NT2/D1 (cell line): ENCODE measurements around the gene MUTYH.

Source experiments
- DNase-seq: peaks from one replicate; pipeline ENCODE4 v3.0.0-alpha.2; 2011; ENCODE audit warnings: low read depth, low spot score
- H3K27me3 ChIP-seq: 2 replicates; pipeline ENCODE4 v1.6.0; 2011; ENCODE audit warnings: mild to moderate bottlenecking; ENCODE audit not compliant: insufficient read length, insufficient read depth
- H3K36me3 ChIP-seq: 2 replicates; pipeline ENCODE4 v1.6.1; 2011; ENCODE audit warnings: mild to moderate bottlenecking, low read length, mixed read lengths; ENCODE audit not compliant: insufficient read depth, insufficient read length
- H3K4me1 ChIP-seq: 2 replicates; pipeline ENCODE4 v1.5.1; 2011; ENCODE audit not compliant: insufficient read depth, insufficient read length
- H3K4me3 ChIP-seq: 2 replicates; pipeline ENCODE4 v1.5.1; 2011; ENCODE audit warnings: low read depth; ENCODE audit not compliant: insufficient read length
- H3K9ac ChIP-seq: 2 replicates; pipeline ENCODE4 v1.6.0; 2011; ENCODE audit warnings: low read depth; ENCODE audit not compliant: insufficient read length
- H3K9me3 ChIP-seq: 2 replicates; pipeline ENCODE4 v1.5.1; 2011; ENCODE audit warnings: mild to moderate bottlenecking, low read length; ENCODE audit not compliant: insufficient read depth
- SUZ12 ChIP-seq: IDR thresholded peaks from 2 replicates; pipeline ENCODE4 v1.6.1; 2011; ENCODE audit not compliant: insufficient read length, insufficient read depth; ENCODE audit errors: extremely low read depth
- YY1 ChIP-seq: IDR thresholded peaks from 2 replicates; pipeline ENCODE4 v1.6.1; 2011; ENCODE audit not compliant: insufficient read length, insufficient read depth
- ZNF274 ChIP-seq: IDR thresholded peaks from 2 replicates; pipeline ENCODE4 v1.6.1; 2011; ENCODE audit warnings: mild to moderate bottlenecking, low read depth, low read length

MUTYH gene

DNA sequence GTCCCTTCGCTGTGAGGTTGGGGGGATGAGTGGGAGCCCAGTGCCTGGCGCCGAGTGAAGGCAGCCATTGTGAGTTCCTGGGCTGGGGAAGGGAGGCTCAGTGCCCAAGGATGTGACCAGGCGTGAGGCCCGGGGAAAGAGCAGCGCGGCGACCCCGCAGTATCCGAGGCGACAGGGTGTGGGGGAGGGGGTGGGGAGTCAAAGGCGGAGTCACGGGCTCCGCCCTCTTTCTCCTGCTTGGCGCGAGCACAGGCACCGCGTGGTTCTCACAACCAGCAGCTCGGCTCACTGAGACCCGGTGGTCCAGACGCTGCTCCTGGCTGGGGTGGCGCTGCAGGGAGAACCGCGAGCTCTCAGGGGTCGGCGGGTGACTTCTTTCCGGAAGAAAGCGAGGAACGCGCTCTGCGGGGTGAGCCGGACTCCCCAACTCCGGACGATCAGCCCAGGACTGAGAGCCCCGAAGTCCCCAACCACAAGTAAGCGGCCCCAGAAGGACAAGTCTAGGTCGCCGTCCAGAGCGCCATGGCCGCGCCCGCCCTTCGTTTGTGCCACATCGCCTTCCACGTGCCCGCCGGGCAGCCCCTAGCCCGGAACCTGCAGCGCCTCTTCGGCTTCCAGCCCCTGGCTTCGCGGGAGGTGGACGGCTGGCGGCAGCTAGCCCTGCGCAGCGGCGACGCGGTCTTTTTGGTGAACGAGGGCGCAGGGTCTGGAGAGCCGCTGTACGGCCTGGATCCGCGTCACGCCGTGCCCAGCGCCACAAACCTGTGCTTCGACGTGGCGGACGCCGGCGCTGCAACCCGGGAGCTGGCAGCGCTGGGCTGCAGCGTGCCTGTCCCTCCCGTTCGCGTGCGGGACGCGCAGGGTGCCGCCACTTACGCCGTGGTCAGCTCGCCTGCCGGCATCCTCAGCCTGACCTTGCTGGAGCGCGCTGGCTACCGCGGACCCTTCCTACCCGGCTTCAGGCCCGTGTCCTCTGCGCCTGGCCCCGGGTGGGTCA lies 13.3 kb downstream of the MUTYH start, which contains the start of gene HPDL:
Gene HPDL, plus strand, starts transcription at position 269 of the 997 bp plus-strand sequence. Its CDS starts 254 bp downstream, at position 523.
- Histone ChIP-seq H3K9ac (peak within 1 kb of the TSS; percentile 58), H3K4me1 (peaks cover 21% of the 10 kb centered on the region), H3K27me3 (no peaks in the 10 kb centered on the region), H3K9me3 (peaks cover 30% of the 10 kb centered on the region), H3K4me3 (no peak within 1 kb of the TSS), H3K36me3 (peaks cover 53% of the 10 kb centered on the region)
- DNase-seq, result no peak
- no peak for TF ChIP-seq SUZ12
- no peak for TF ChIP-seq YY1
- no peak for TF ChIP-seq ZNF274

DNA sequence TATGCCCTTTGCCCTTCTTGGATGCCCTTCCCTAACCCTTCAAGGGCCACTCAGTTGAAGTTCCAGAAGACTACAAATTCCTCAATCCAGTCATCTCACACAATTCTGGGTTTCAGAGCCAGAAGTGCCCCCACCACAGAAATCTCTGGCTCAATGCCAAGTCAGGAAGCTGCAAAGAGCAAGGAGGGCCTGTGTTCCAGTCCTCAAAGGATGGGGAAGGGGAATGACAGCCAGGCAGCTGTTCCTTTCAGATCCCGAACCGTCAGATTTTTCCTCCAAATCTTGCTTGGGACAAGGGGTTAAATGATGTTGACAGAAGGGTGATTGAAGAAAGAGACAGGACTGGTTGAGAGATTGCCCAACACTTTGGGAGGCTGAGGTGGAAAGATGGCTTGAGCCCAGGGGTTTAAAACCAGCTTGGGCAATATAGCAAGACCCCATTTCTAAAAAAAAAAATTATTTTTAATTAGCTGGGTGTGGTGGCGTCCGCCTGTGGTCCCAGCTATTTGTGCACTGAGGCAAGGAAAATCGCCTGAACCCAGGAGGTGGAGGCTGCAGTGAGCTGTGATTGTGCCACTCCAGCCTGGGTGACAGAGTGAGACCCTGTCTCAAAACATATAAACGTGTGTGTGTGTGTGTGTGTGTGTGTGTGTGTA lies 14.3 kb downstream of the MUTYH start:
- TF ChIP-seq SUZ12, result no peak
- TF ChIP-seq YY1, result no peak
- TF ChIP-seq ZNF274, result no peak
- peaks cover 30% of the 10 kb centered on the region for H3K9me3 ChIP-seq
- no peaks in the 10 kb centered on the region for H3K27me3 ChIP-seq
- no peak overlapping the region for H3K9ac ChIP-seq
- no peak for DNase-seq
- H3K4me1 ChIP-seq, result peaks cover 21% of the 10 kb centered on the region
- H3K36me3 ChIP-seq, result peaks cover 44% of the 10 kb centered on the region
- H3K4me3 ChIP-seq, result no peak overlapping the region

- Histone ChIP-seq H3K27me3 (no peaks in the 10 kb centered on the region), H3K36me3 (peaks cover 23% of the 10 kb centered on the region), H3K9ac (no peak overlapping the region), H3K4me3 (no peak overlapping the region), H3K4me1 (peaks cover 14% of the 10 kb centered on the region), H3K9me3 (peaks cover 33% of the 10 kb centered on the region)
- TF ChIP-seq ZNF274 (no peak), YY1 (no peak), SUZ12 (no peak)
- no peak for DNase-seq
Measured at GRCh38 chr1:45322486-45323040, 17.7 kb downstream of the MUTYH start.

- no peak overlapping the region for H3K4me3 ChIP-seq
- peak overlapping the region; percentile 1 for H3K9ac ChIP-seq
- peaks cover 11% of the 10 kb centered on the region for H3K36me3 ChIP-seq
- H3K27me3 ChIP-seq, result no peaks in the 10 kb centered on the region
- no peak for TF ChIP-seq SUZ12
- TF ChIP-seq ZNF274, result no peak
- TF ChIP-seq YY1, result no peak
- no peak for DNase-seq
- peaks cover 44% of the 10 kb centered on the region for H3K9me3 ChIP-seq
- peaks cover 7% of the 10 kb centered on the region for H3K4me1 ChIP-seq
Measured at GRCh38 chr1:45321444-45321843, 18.8 kb downstream of the MUTYH start.

- Histone ChIP-seq H3K36me3 (no peaks in the 10 kb centered on the region), H3K4me3 (no peak overlapping the region), H3K9me3 (peaks cover 52% of the 10 kb centered on the region), H3K4me1 (peaks cover 5% of the 10 kb centered on the region), H3K9ac (no peak overlapping the region), H3K27me3 (no peaks in the 10 kb centered on the region)
- DNase-seq, result no peak
- no peak for TF ChIP-seq ZNF274
- no peak for TF ChIP-seq YY1
- TF ChIP-seq SUZ12, result no peak
Measured at GRCh38 chr1:45319761-45320160, 20.5 kb downstream of the MUTYH start.

DNA sequence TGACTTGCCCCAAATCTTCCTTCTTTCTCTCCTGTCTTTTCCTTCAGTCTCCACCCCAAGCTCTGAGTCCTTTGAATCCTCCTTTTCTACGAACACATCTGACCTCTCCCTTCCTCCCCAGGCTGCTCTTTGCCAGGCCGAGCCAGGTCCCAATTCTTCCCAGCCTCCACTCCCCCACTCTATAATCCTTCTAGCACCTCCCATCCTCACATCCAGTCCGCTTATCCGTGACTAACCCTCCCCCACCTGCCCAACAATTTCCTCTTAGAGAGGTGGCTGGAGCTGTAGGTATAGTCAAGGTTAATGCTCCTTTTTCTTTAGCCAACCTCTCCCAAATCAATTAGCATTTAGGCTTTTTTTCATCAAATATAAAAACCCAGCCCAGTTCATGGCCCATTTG lies 23.1 kb downstream of the MUTYH start:
- no peaks in the 10 kb centered on the region for H3K27me3 ChIP-seq
- peaks cover 41% of the 10 kb centered on the region for H3K9me3 ChIP-seq
- H3K4me3 ChIP-seq, result no peak overlapping the region
- peak overlapping the region; percentile 44 for H3K9ac ChIP-seq
- no peak for TF ChIP-seq ZNF274
- no peak for TF ChIP-seq YY1
- no peak for TF ChIP-seq SUZ12
- peaks cover 5% of the 10 kb centered on the region for H3K4me1 ChIP-seq
- no peaks in the 10 kb centered on the region for H3K36me3 ChIP-seq
- DNase-seq, result no peak

- Histone ChIP-seq H3K9me3 (peaks cover 54% of the 10 kb centered on the region), H3K4me3 (no peak overlapping the region), H3K27me3 (no peaks in the 10 kb centered on the region), H3K4me1 (peaks cover 5% of the 10 kb centered on the region), H3K9ac (no peak overlapping the region), H3K36me3 (no peaks in the 10 kb centered on the region)
- DNase-seq, result no peak
- TF ChIP-seq YY1 (no peak), ZNF274 (no peak), SUZ12 (no peak)
Measured at GRCh38 chr1:45314266-45314665, 26.0 kb downstream of the MUTYH start.
